ENCODE results near the gene YPEL3. TPM values are rescaled to one million over a fixed set of nuclear protein-coding genes. Genes with fewer than 3 reads are reported as not detected.

YPEL3 gene
- total RNA-seq, 3 donors from 2014 or later (not counting 1 experiment from before 2014, with no cell fraction given) = 148 to 177 (median 160) TPM

GRCh38 chr16:30076276-30076791 is 19.7 kb downstream of the YPEL3 start:
- Mint-ChIP-seq H3K27ac (peak overlapping the region; percentile 94 to 95), H3K36me3 (no peaks in the 10 kb centered on the region), H3K9me3 (no peaks in the 10 kb centered on the region), H3K4me1 (peaks cover 22 to 47% of the 10 kb centered on the region in 2 donors), H3K27me3 (ENCODE audit: low read depth in 2 of 2) (no peaks in the 10 kb centered on the region), H3K4me3 (peak overlapping the region; percentile 98)
- peak in 1 of 2 donors; percentile 52 for DNase-seq
- Histone ChIP-seq H3K27ac (ENCODE audit: low read length) (peak overlapping the region; percentile 83), H3K36me3 (ENCODE audit: control insufficient read depth, insufficient read depth, low read length) (peaks cover 39% of the 10 kb centered on the region), H3K27me3 (ENCODE audit: control insufficient read depth, insufficient read depth, low read length) (no peaks in the 10 kb centered on the region), H3K4me3 (ENCODE audit: low read length) (peak overlapping the region; percentile 89), H3K9me3 (ENCODE audit: control insufficient read depth, insufficient read depth, low read length) (no peaks in the 10 kb centered on the region), H3K4me1 (ENCODE audit: control insufficient read depth, insufficient read depth, low read length) (peaks cover 37% of the 10 kb centered on the region)
- 1% methylated on average over 33 of the region's 33 CpGs for WGBS (ENCODE audit: insufficient coverage)
- intact Hi-C loops (cut with micrococcal nuclease) = no loop called here
- peak; percentile 43 to 57 (median 49) for ATAC-seq
- TF ChIP-seq, protein P1, sequence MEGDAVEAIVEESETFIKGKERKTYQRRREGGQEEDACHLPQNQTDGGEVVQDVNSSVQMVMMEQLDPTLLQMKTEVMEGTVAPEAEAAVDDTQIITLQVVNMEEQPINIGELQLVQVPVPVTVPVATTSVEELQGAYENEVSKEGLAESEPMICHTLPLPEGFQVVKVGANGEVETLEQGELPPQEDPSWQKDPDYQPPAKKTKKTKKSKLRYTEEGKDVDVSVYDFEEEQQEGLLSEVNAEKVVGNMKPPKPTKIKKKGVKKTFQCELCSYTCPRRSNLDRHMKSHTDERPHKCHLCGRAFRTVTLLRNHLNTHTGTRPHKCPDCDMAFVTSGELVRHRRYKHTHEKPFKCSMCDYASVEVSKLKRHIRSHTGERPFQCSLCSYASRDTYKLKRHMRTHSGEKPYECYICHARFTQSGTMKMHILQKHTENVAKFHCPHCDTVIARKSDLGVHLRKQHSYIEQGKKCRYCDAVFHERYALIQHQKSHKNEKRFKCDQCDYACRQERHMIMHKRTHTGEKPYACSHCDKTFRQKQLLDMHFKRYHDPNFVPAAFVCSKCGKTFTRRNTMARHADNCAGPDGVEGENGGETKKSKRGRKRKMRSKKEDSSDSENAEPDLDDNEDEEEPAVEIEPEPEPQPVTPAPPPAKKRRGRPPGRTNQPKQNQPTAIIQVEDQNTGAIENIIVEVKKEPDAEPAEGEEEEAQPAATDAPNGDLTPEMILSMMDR (IDR thresholded peaks at IDR 0.05) = no peak

GRCh38 chr16:30075503-30076275 is 20.3 kb downstream of the YPEL3 start, which contains the start of gene PPP4C:
TSS of gene PPP4C (plus strand) at chr16:30075994. CDS start at chr16:30076378, 384 bp downstream.
- WGBS (ENCODE audit: insufficient coverage) = under 1% methylated on average over 66 of the region's 67 CpGs
- Histone ChIP-seq H3K36me3 (ENCODE audit: control insufficient read depth, insufficient read depth, low read length) (peaks cover 37% of the 10 kb centered on the region), H3K27me3 (ENCODE audit: control insufficient read depth, insufficient read depth, low read length) (no peaks in the 10 kb centered on the region), H3K4me1 (ENCODE audit: control insufficient read depth, insufficient read depth, low read length) (peaks cover 37% of the 10 kb centered on the region), H3K27ac (ENCODE audit: low read length) (peak within 1 kb of the TSS; percentile 83), H3K9me3 (ENCODE audit: control insufficient read depth, insufficient read depth, low read length) (no peaks in the 10 kb centered on the region), H3K4me3 (ENCODE audit: low read length) (peak within 1 kb of the TSS; percentile 89)
- Mint-ChIP-seq H3K4me1 (peaks cover 22 to 47% of the 10 kb centered on the region in 2 donors), H3K27ac (peak within 1 kb of the TSS; percentile 94 to 95), H3K36me3 (no peaks in the 10 kb centered on the region), H3K9me3 (no peaks in the 10 kb centered on the region), H3K27me3 (ENCODE audit: low read depth in 2 of 2) (no peaks in the 10 kb centered on the region), H3K4me3 (peak within 1 kb of the TSS; percentile 98)
- TF ChIP-seq, protein P1 (IDR thresholded peaks at IDR 0.05) = no peak
- DNase-seq (peak; percentile 91 to 94), ATAC-seq (peak; percentile 87 to 92 (median 89))
- intact Hi-C loops (cut with micrococcal nuclease) = loop anchor here (1.0 kb wide), 1 partner anchor 10 kb away; the partner anchor contains the start of gene ALDOA

GRCh38 chr16:30070490-30070889 is 25.5 kb downstream of the YPEL3 start:
- no peaks in the 10 kb centered on the region for H3K9me3 ChIP-seq (ENCODE audit: control insufficient read depth, insufficient read depth, low read length)
- Mint-ChIP-seq H3K4me1 (peaks cover 25 to 50% of the 10 kb centered on the region in 2 donors), H3K36me3 (no peaks in the 10 kb centered on the region), H3K27me3 (ENCODE audit: low read depth in 2 of 2) (no peaks in the 10 kb centered on the region), H3K4me3 (no peak overlapping the region), H3K27ac (peak overlapping the region in 1 of 2 donors; percentile 59), H3K9me3 (no peaks in the 10 kb centered on the region)
- TF ChIP-seq, protein P1 (IDR thresholded peaks at IDR 0.05) = no peak
- peaks cover 50% of the 10 kb centered on the region for H3K36me3 ChIP-seq (ENCODE audit: control insufficient read depth, insufficient read depth, low read length)
- no peak overlapping the region for H3K4me3 ChIP-seq (ENCODE audit: low read length)
- H3K27ac ChIP-seq (ENCODE audit: low read length) = no peak overlapping the region
- H3K4me1 ChIP-seq (ENCODE audit: control insufficient read depth, insufficient read depth, low read length) = peaks cover 36% of the 10 kb centered on the region
- no peaks in the 10 kb centered on the region for H3K27me3 ChIP-seq (ENCODE audit: control insufficient read depth, insufficient read depth, low read length)
- intact Hi-C loops (cut with micrococcal nuclease) = no loop called here
- no peak for ATAC-seq
- no peak for DNase-seq

Data from natural killer cell (primary cell).